ENCODE measurements around the gene ASB8.

The ASB8 gene

GRCh38 chr12:48105867-48106680 lies 51.2 kb downstream of the ASB8 start, which contains the start of gene SENP1:
Gene SENP1, minus strand, starts transcription at chr12:48106079. Its CDS starts 4,607 bp downstream, at chr12:48101472.
- DNase-seq (ENCODE audit: low read depth) = peak; percentile 81

- no peak for DNase-seq (ENCODE audit: low read depth)
Measured at GRCh38 chr12:48105321-48105866, 51.9 kb downstream of the ASB8 start.

- no peak for DNase-seq (ENCODE audit: low read depth)
Measured at GRCh38 chr12:48104531-48104930, 52.8 kb downstream of the ASB8 start.

Data from CMK (cell line).